K562 (cell line): Measurements from ENCODE around the gene FBXW10B. TPM values are rescaled to one million over a fixed set of nuclear protein-coding genes. Genes with fewer than 3 reads are reported as not detected.

Experiments used
- ATF7 ChIP-seq: fragments of 450-650 bp; IDR thresholded peaks from 2 replicates; pipeline ENCODE4 v1.7.1; 2014; ENCODE audit warnings: mild to moderate bottlenecking, moderate library complexity
- C11orf30 ChIP-seq: fragments of 450-650 bp; IDR thresholded peaks from 2 replicates; pipeline ENCODE4 v1.6.1; 2016; ENCODE audit warnings: low read depth, mild to moderate bottlenecking
- CBFA2T3 ChIP-seq: fragments of 450-650 bp; IDR thresholded peaks from 2 replicates; pipeline ENCODE4 v1.6.1; 2017
- CBX2 ChIP-seq: fragments of 200-600 bp; sonication (generic); IDR thresholded peaks from one replicate; pipeline ENCODE4 v1.6.1; 2012; ENCODE audit warnings: mild to moderate bottlenecking, low read length, inconsistent platforms; ENCODE audit not compliant: insufficient read depth, poor library complexity, severe bottlenecking
- CREB1 ChIP-seq, 2 experiments: sonication (generic) in 1 of 2; formaldehyde crosslinking in 1 of 2; IDR thresholded peaks; 2 replicates each; pipeline versions ENCODE4 v1.6.1 to v1.8.0; 2012 to 2022; ENCODE audit warnings: inconsistent platforms in 1 of 2, mild to moderate bottlenecking in 1 of 2, missing genetic modification reagents in 1 of 2, moderate library complexity in 1 of 2
- FOXA3 ChIP-seq, 2 experiments: fragments of 450-650 bp in 1 of 2; sonication (generic) in 1 of 2; formaldehyde crosslinking; IDR thresholded peaks in 1 of 2; conservative IDR thresholded peaks in 1 of 2; 2 replicates each; pipeline versions ENCODE4 v1.4.0 to v1.8.0; 2020 to 2022; ENCODE audit warnings: mild to moderate bottlenecking in 2 of 2, missing genetic modification reagents in 1 of 2
- ILK ChIP-seq: fragments of 450-650 bp; IDR thresholded peaks from 2 replicates; pipeline ENCODE4 v1.6.1; 2016; ENCODE audit warnings: missing genetic modification characterization, low read depth, mild to moderate bottlenecking, missing compliant biosample characterization, moderate library complexity, borderline replicate concordance
- IRF2 ChIP-seq: sonication (generic); formaldehyde crosslinking; IDR thresholded peaks from 2 replicates; pipeline ENCODE4 v1.8.1; 2022; ENCODE audit warnings: mild to moderate bottlenecking, missing genetic modification reagents
- LCOR ChIP-seq: sonication (generic); formaldehyde crosslinking; IDR thresholded peaks from 2 replicates; pipeline ENCODE4 v1.8.0; 2022; ENCODE audit warnings: mild to moderate bottlenecking, missing genetic modification reagents
- MTA3 ChIP-seq: fragments of 450-650 bp; formaldehyde crosslinking; IDR thresholded peaks from 2 replicates; pipeline ENCODE4 v1.6.1; 2017; ENCODE audit warnings: mild to moderate bottlenecking, borderline replicate concordance
- NR4A1 ChIP-seq, 2 experiments: fragments of 250-450 bp in 1 of 2; fragments of 450-650 bp in 1 of 2; sonication (Bioruptor Pico) in 1 of 2; IDR thresholded peaks; 2 replicates each; pipeline versions ENCODE4 v1.4.0 to v1.6.1; 2016 to 2020; ENCODE audit warnings: mild to moderate bottlenecking in 2 of 2, missing compliant biosample characterization in 1 of 2, missing genetic modification characterization in 1 of 2, moderate library complexity in 1 of 2
- PHB ChIP-seq: fragments of 250-450 bp; sonication (Bioruptor Pico); IDR thresholded peaks from 2 replicates; pipeline ENCODE4 v1.5.0; 2021
- POLR2AphosphoS5 ChIP-seq: IDR thresholded peaks from 2 replicates; pipeline ENCODE4 v1.6.1; 2011; ENCODE audit warnings: mild to moderate bottlenecking, low read depth, low read length, moderate library complexity; ENCODE audit not compliant: control insufficient read depth, insufficient read depth
- RBM15 ChIP-seq: fragments of 200-400 bp; formaldehyde crosslinking; IDR thresholded peaks from 2 replicates; pipeline ENCODE4 v1.6.1; 2018; ENCODE audit warnings: mild to moderate bottlenecking, low read length, moderate library complexity; ENCODE audit not compliant: insufficient read depth
- TAF9B ChIP-seq: fragments of 450-650 bp; IDR thresholded peaks from 2 replicates; pipeline ENCODE4 v1.6.1; 2018; ENCODE audit warnings: mild to moderate bottlenecking; ENCODE audit not compliant: partially characterized antibody
- TAL1 ChIP-seq: fragments of 450-650 bp; IDR thresholded peaks from 2 replicates; pipeline ENCODE4 v1.6.1; 2016; ENCODE audit warnings: mild to moderate bottlenecking
- ZNF12 ChIP-seq: sonication (generic); formaldehyde crosslinking; IDR thresholded peaks from 2 replicates; pipeline ENCODE4 v1.4.0; 2020; ENCODE audit warnings: mild to moderate bottlenecking, missing genetic modification reagents
- ZNF778 ChIP-seq: fragments of 450-650 bp; formaldehyde crosslinking; IDR thresholded peaks from 2 replicates; pipeline ENCODE4 v1.4.0; 2020; ENCODE audit warnings: mild to moderate bottlenecking, moderate library complexity
- ZZZ3 ChIP-seq: fragments of 450-650 bp; IDR thresholded peaks from 2 replicates; pipeline ENCODE4 v1.6.1; 2016; ENCODE audit warnings: antibody characterized with exemption, mild to moderate bottlenecking, moderate library complexity
- polyA plus RNA-seq, 8 experiments: library from polyadenylated mRNA; depleted of rRNA in 4 of 8; stranded (reverse) in 5 of 8; unstranded in 3 of 8; fragments of >200 nt; fragmentation: Nextera tagmentation in 2 of 8; fragmentation: Illumina TruSeq in 1 of 8; extraction: Ambion mirVana in 2 of 8; extraction: Trizol in 1 of 8; gene quantifications; 2 replicates each; pipeline versions ENCODE4 v1.2.1 to v1.2.3, GENCODE V29; 2011 to 2014; ENCODE audit warnings: inconsistent platforms in 1 of 8, missing spikeins in 1 of 8
- total RNA-seq, 7 experiments: library from RNA; depleted of rRNA in 6 of 7; stranded (reverse); fragments of >200 nt in 6 of 7; fragmentation: Illumina TruSeq in 2 of 7; extraction: Trizol in 2 of 7; gene quantifications; 2 replicates each; pipeline versions ENCODE4 v1.2.1 to v1.2.3, GENCODE V29; 2011 to 2021; ENCODE audit warnings: low replicate concordance in 1 of 7
- TF ChIP-seq, protein P1 (sequence below): sonication (generic); formaldehyde crosslinking; IDR thresholded peaks from 2 replicates; pipeline ENCODE4 v1.8.1; 2023; ENCODE audit warnings: mild to moderate bottlenecking, missing genetic modification reagents
- TF ChIP-seq, protein P2 (sequence below), 3 experiments: IDR thresholded peaks in 2 of 3; conservative IDR thresholded peaks in 1 of 3; 2 replicates each; pipeline ENCODE4 v1.5.1; 2011 to 2012; ENCODE audit warnings: low read length in 3 of 3, mild to moderate bottlenecking in 3 of 3, control low read depth in 2 of 3, improper control_type of control experiment in 1 of 3, inconsistent platforms in 1 of 3, low read depth in 1 of 3, mixed read lengths in 1 of 3, moderate library complexity in 1 of 3; ENCODE audit not compliant: insufficient read depth in 2 of 3
- TF ChIP-seq, protein P3 (sequence below), 2 experiments: fragments of 450-650 bp in 1 of 2; sonication (generic) in 1 of 2; formaldehyde crosslinking in 1 of 2; IDR thresholded peaks in 1 of 2; conservative IDR thresholded peaks in 1 of 2; 2 replicates each; pipeline versions ENCODE4 v1.6.1 to v1.8.1; 2016 to 2023; ENCODE audit warnings: mild to moderate bottlenecking in 2 of 2, moderate library complexity in 2 of 2, inconsistent platforms in 1 of 2, missing genetic modification reagents in 1 of 2

The FBXW10B gene
- total and polyA plus RNA-seq, 9 of the 15 experiments (the other 6 are each of a cell fraction or from before 2014, with no cell fraction given), result 0.11 to 0.33 (median 0.16) TPM; not detected in 5

DNA sequence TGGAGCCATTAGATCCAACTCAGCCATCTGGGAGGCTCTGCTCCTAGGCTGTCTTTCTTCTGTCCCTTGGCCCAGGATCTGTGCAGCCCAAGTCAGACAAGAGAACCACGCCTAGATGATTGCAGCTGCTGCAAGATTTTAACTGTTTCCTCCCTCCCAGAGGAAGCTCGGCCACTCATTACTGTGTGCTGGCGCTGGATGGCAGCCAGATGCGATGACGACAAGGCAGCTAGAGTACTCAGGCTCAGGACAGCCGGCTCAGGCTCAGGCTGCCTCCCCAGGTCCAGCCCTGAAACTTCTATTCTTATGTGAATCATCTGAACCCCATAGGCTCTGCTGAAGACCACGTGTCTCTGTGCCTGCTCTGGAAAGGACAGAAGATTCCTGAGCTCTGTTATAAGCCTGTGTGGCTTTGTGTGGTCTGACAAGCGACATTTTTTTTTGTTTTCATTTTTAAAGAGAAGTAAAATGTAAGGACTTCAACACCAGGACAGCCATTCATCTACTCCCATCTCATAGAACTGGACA, 32.1 kb upstream of the FBXW10B start (continued):
- TF ChIP-seq ZNF778 (CRISPR knock-in tag), result no peak
- TF ChIP-seq ZZZ3, result no peak
- TF ChIP-seq MTA3, result 0 out of 2 replicates have a peak, but pooled peaks have one; percentile 44
- no peak for TF ChIP-seq PHB (CRISPR knock-in tag)
- TF ChIP-seq, protein P1, sequence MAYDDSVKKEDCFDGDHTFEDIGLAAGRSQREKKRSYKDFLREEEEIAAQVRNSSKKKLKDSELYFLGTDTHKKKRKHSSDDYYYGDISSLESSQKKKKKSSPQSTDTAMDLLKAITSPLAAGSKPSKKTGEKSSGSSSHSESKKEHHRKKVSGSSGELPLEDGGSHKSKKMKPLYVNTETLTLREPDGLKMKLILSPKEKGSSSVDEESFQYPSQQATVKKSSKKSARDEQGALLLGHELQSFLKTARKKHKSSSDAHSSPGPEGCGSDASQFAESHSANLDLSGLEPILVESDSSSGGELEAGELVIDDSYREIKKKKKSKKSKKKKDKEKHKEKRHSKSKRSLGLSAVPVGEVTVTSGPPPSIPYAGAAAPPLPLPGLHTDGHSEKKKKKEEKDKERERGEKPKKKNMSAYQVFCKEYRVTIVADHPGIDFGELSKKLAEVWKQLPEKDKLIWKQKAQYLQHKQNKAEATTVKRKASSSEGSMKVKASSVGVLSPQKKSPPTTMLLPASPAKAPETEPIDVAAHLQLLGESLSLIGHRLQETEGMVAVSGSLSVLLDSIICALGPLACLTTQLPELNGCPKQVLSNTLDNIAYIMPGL, result no peak
- TF ChIP-seq IRF2, result no peak
- TF ChIP-seq NR4A1 (CRISPR knock-in tag; IDR thresholded peaks at IDR 0.05), result no peak
- no peak for TF ChIP-seq NR4A1 (tag; IDR thresholded peaks at IDR 0.05)
- TF ChIP-seq ILK, result no peak
- TF ChIP-seq CREB1 (IDR thresholded peaks at IDR 0.05), result no peak; the same call in 1 of the 2 replicates
- peak; percentile 31; the same call in 1 of the 2 replicates for TF ChIP-seq CREB1 (CRISPR knock-in tag; IDR thresholded peaks at IDR 0.05)
- TF ChIP-seq LCOR (CRISPR knock-in tag), result no peak
- TF ChIP-seq, protein P2, sequence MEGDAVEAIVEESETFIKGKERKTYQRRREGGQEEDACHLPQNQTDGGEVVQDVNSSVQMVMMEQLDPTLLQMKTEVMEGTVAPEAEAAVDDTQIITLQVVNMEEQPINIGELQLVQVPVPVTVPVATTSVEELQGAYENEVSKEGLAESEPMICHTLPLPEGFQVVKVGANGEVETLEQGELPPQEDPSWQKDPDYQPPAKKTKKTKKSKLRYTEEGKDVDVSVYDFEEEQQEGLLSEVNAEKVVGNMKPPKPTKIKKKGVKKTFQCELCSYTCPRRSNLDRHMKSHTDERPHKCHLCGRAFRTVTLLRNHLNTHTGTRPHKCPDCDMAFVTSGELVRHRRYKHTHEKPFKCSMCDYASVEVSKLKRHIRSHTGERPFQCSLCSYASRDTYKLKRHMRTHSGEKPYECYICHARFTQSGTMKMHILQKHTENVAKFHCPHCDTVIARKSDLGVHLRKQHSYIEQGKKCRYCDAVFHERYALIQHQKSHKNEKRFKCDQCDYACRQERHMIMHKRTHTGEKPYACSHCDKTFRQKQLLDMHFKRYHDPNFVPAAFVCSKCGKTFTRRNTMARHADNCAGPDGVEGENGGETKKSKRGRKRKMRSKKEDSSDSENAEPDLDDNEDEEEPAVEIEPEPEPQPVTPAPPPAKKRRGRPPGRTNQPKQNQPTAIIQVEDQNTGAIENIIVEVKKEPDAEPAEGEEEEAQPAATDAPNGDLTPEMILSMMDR (IDR thresholded peaks at IDR 0.05 in 2 of 3, conservative IDR thresholded peaks at IDR 0.05 in 1 of 3; ENCODE audit: insufficient read depth in 2 of 3, low read depth in 1 of 3, low read length in 3 of 3), result peak in 2 of 3 experiments; percentile 9 to 18; a peak in 2 of 6 replicates
- peak; percentile 96 for TF ChIP-seq ATF7
- no peak for TF ChIP-seq CBX2
- TF ChIP-seq, protein P3, sequence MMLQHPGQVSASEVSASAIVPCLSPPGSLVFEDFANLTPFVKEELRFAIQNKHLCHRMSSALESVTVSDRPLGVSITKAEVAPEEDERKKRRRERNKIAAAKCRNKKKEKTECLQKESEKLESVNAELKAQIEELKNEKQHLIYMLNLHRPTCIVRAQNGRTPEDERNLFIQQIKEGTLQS (IDR thresholded peaks at IDR 0.05), result peak; percentile 75
- TF ChIP-seq, protein P3 (CRISPR knock-in tag; conservative IDR thresholded peaks at IDR 0.05), result no peak
- no peak for TF ChIP-seq TAF9B
- TF ChIP-seq C11orf30, result 0 out of 2 replicates have a peak, but pooled peaks have one; percentile 27
- no peak for TF ChIP-seq RBM15
- no peak; the same call in 1 of the 2 replicates for TF ChIP-seq TAL1
- no peak for TF ChIP-seq POLR2AphosphoS5
- TF ChIP-seq ZNF12 (CRISPR knock-in tag), result no peak
- TF ChIP-seq FOXA3 (CRISPR knock-in tag; conservative IDR thresholded peaks at IDR 0.05 in 1 of 2, IDR thresholded peaks at IDR 0.05 in 1 of 2), result no peak
- peak; percentile 55; the same call in 1 of the 2 replicates for TF ChIP-seq CBFA2T3
